H1 (cell line): Measurements from ENCODE around the gene PTPRO.

Source experiments
- ATF3 ChIP-seq: IDR thresholded peaks from 2 replicates; pipeline ENCODE4 v1.6.1; 2011; ENCODE audit warnings: low read depth, mild to moderate bottlenecking, low read length; ENCODE audit not compliant: insufficient read depth
- CHD7 ChIP-seq: fragments of 300-600 bp; sonication (generic); IDR thresholded peaks from 2 replicates; pipeline ENCODE4 v1.7.1; 2012; ENCODE audit warnings: low read length, moderate library complexity, mild to moderate bottlenecking, inconsistent platforms; ENCODE audit not compliant: insufficient replicate concordance
- CREB1 ChIP-seq: IDR thresholded peaks from 2 replicates; pipeline ENCODE4 v1.6.1; 2012; ENCODE audit warnings: inconsistent platforms
- EP300 ChIP-seq, 2 experiments: IDR thresholded peaks; 1 replicate in 1 of 2; 2 replicates in 1 of 2; pipeline ENCODE4 v1.6.1; 2011 to 2012; ENCODE audit warnings: low read depth in 2 of 2, low read length in 2 of 2, mild to moderate bottlenecking in 2 of 2, borderline replicate concordance in 1 of 2, inconsistent platforms in 1 of 2, moderate library complexity in 1 of 2
- GTF2F1 ChIP-seq: IDR thresholded peaks from 2 replicates; pipeline ENCODE4 v1.6.1; 2012; ENCODE audit warnings: low read depth, low read length, improper control_type of control experiment, borderline replicate concordance
- NANOG ChIP-seq: IDR thresholded peaks from 2 replicates; pipeline ENCODE4 v1.6.1; 2011; ENCODE audit warnings: low read length, low read depth, mild to moderate bottlenecking, inconsistent platforms; ENCODE audit not compliant: insufficient read depth, poor library complexity, severe bottlenecking
- POLR2A ChIP-seq, 2 experiments: IDR thresholded peaks; 1 replicate in 1 of 2; 2 replicates in 1 of 2; pipeline ENCODE4 v1.6.1; 2011; ENCODE audit warnings: low read depth in 2 of 2, low read length in 2 of 2, mild to moderate bottlenecking in 2 of 2; ENCODE audit errors: control extremely low read depth in 1 of 2
- POLR2AphosphoS5 ChIP-seq: IDR thresholded peaks from 2 replicates; pipeline ENCODE4 v1.6.1; 2011; ENCODE audit warnings: low read depth, low read length
- RXRA ChIP-seq: IDR thresholded peaks from 2 replicates; pipeline ENCODE4 v1.6.1; 2011; ENCODE audit warnings: low read depth, mild to moderate bottlenecking, low read length, moderate library complexity; ENCODE audit not compliant: insufficient read depth
- YY1 ChIP-seq: IDR thresholded peaks from 2 replicates; pipeline ENCODE4 v1.6.1; 2011; ENCODE audit warnings: low read depth, mild to moderate bottlenecking, low read length
- ZNF274 ChIP-seq: IDR thresholded peaks from 2 replicates; pipeline ENCODE4 v1.7.0; 2012; ENCODE audit warnings: low read length, borderline replicate concordance; ENCODE audit errors: extremely low read depth
- TF ChIP-seq, protein P1 (sequence below), 3 experiments: IDR thresholded peaks; 1 replicate in 2 of 3; 2 replicates in 1 of 3; pipeline versions ENCODE4 v1.5.1 to v1.6.1; 2011; ENCODE audit warnings: low read length in 3 of 3, mild to moderate bottlenecking in 3 of 3, inconsistent platforms in 2 of 3, low read depth in 1 of 3, moderate library complexity in 1 of 3; ENCODE audit not compliant: insufficient read depth in 1 of 3; ENCODE audit errors: control extremely low read depth in 1 of 3

- TF ChIP-seq RXRA = no peak
- TF ChIP-seq CREB1 = no peak
- TF ChIP-seq ATF3 = no peak
- TF ChIP-seq, protein P1, sequence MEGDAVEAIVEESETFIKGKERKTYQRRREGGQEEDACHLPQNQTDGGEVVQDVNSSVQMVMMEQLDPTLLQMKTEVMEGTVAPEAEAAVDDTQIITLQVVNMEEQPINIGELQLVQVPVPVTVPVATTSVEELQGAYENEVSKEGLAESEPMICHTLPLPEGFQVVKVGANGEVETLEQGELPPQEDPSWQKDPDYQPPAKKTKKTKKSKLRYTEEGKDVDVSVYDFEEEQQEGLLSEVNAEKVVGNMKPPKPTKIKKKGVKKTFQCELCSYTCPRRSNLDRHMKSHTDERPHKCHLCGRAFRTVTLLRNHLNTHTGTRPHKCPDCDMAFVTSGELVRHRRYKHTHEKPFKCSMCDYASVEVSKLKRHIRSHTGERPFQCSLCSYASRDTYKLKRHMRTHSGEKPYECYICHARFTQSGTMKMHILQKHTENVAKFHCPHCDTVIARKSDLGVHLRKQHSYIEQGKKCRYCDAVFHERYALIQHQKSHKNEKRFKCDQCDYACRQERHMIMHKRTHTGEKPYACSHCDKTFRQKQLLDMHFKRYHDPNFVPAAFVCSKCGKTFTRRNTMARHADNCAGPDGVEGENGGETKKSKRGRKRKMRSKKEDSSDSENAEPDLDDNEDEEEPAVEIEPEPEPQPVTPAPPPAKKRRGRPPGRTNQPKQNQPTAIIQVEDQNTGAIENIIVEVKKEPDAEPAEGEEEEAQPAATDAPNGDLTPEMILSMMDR (IDR thresholded peaks at IDR 0.05; ENCODE audit: control extremely low read depth in 1 of 3, insufficient read depth in 1 of 3, low read depth in 1 of 3, low read length in 3 of 3) = no peak
- no peak for TF ChIP-seq POLR2A (IDR thresholded peaks at IDR 0.05; ENCODE audit: control extremely low read depth in 1 of 2, low read depth in 2 of 2, low read length in 2 of 2)
- no peak for TF ChIP-seq CHD7
- no peak for TF ChIP-seq NANOG
- no peak for TF ChIP-seq GTF2F1
- TF ChIP-seq POLR2AphosphoS5 = no peak
- no peak for TF ChIP-seq YY1
- no peak for TF ChIP-seq EP300 (IDR thresholded peaks at IDR 0.05; ENCODE audit: borderline replicate concordance in 1 of 2, low read depth in 2 of 2, low read length in 2 of 2)
- TF ChIP-seq ZNF274 = no peak
Measured at GRCh38 chr12:15444523-15444922, 122.2 kb downstream of the PTPRO start.
